HepG2 (cell line): ENCODE data around the gene PRRG3. TPM values are rescaled to one million over a fixed set of nuclear protein-coding genes. Genes with fewer than 3 reads are reported as not detected.

Source experiments
- ATAC-seq: fragments of 200-7000 bp; cut with Tn5 transposase; 3 replicates; pipeline ENCODE4 v1.9.1; 2020; ENCODE audit warnings: mild to moderate bottlenecking, moderate library complexity
- BruUV-seq: library from RNA; stranded (reverse); fragments of 400-500 nt; replicated peaks from 2 replicates; lab custom pipeline; 2021; lab: Mats Ljungman, UMichigan
- CTCF ChIA-PET: fragments of 300-600 bp; formaldehyde crosslinking; extraction: SDS; loops from one replicate; lab custom pipeline; 2021; ENCODE audit warnings: low total read pairs, inconsistent platforms, low intra/inter-chr PET ratio; lab: Yijun Ruan, JAX
- POLR2A ChIA-PET: fragments of 350-600 bp; sonication (Branson Sonifier 250); formaldehyde crosslinking; loops from one replicate; lab custom pipeline; 2020; ENCODE audit warnings: antibody characterized with exemption, inconsistent platforms; lab: Yijun Ruan, JAX
- DNase-seq: peaks from one replicate; pipeline ENCODE4 v3.0.0-alpha.2; 2015; ENCODE audit warnings: low spot score
- FAIRE-seq: peaks from 3 replicates; lab custom pipeline; 2011; peaks lifted over from hg19 to GRCh38; lab: Jason Lieb, UNC
- H2AFZ ChIP-seq: one replicate; pipeline ENCODE4 v1.6.1; 2011; ENCODE audit warnings: low read length, inconsistent platforms
- H3K27ac ChIP-seq: fragments of 300-600 bp; 3 replicates; pipeline ENCODE4 v1.8.0; 2011; ENCODE audit warnings: mixed run types, mild to moderate bottlenecking, mixed read lengths, low read length, inconsistent platforms; ENCODE audit not compliant: insufficient read depth; ENCODE audit errors: extremely low read length
- H3K27me3 ChIP-seq, 2 experiments: fragments of 200-600 bp in 1 of 2; 2 replicates in 1 of 2; 3 replicates in 1 of 2; pipeline versions ENCODE4 v1.6.0 to v1.8.0; 2011; ENCODE audit warnings: low read length in 2 of 2, mild to moderate bottlenecking in 2 of 2, moderate library complexity in 2 of 2, inconsistent platforms in 1 of 2; ENCODE audit not compliant: insufficient read depth in 2 of 2, control insufficient read depth in 1 of 2
- H3K36me3 ChIP-seq, 2 experiments: fragments of 200-600 bp in 1 of 2; replicated peaks in 1 of 2; 2 replicates in 1 of 2; 3 replicates in 1 of 2; pipeline versions ENCODE4 v1.5.1 to v1.8.0; 2011; ENCODE audit warnings: low read length in 2 of 2, inconsistent platforms in 1 of 2; ENCODE audit not compliant: insufficient read depth in 2 of 2, control insufficient read depth in 1 of 2
- H3K4me1 ChIP-seq: 2 replicates; pipeline ENCODE4 v1.5.1; 2012; ENCODE audit warnings: low read length, inconsistent platforms; ENCODE audit not compliant: insufficient read depth
- H3K4me2 ChIP-seq: 2 replicates; pipeline ENCODE4 v1.6.0; 2011; ENCODE audit warnings: low read depth, low read length, inconsistent platforms
- H3K4me3 ChIP-seq, 3 experiments: fragments of 200-600 bp in 1 of 3; sonication (generic), shearing (Covaris generic) in 1 of 3; replicated peaks in 1 of 3; 2 replicates each; pipeline ENCODE4 v1.5.1; 2011 to 2016; ENCODE audit warnings: low read length in 3 of 3, inconsistent platforms in 2 of 3, low read depth in 2 of 3, mild to moderate bottlenecking in 2 of 3, control low read depth in 1 of 3, mixed read lengths in 1 of 3; ENCODE audit not compliant: insufficient read depth in 1 of 3
- H3K79me2 ChIP-seq: one replicate; pipeline ENCODE4 v1.6.1; 2011; ENCODE audit warnings: low read length, inconsistent platforms; ENCODE audit not compliant: insufficient read depth
- H3K9ac ChIP-seq: 2 replicates; pipeline ENCODE4 v1.6.0; 2011; ENCODE audit warnings: mild to moderate bottlenecking, low read depth, low read length, inconsistent platforms; ENCODE audit not compliant: insufficient read depth
- H3K9me3 ChIP-seq: 2 replicates; pipeline ENCODE4 v1.5.1; 2012; ENCODE audit warnings: mild to moderate bottlenecking, low read length
- H4K20me1 ChIP-seq: 2 replicates; pipeline ENCODE4 v1.6.0; 2011; ENCODE audit warnings: inconsistent platforms, mild to moderate bottlenecking, low read length, moderate library complexity; ENCODE audit not compliant: insufficient read depth
- KDM2A ChIP-seq: sonication (generic); formaldehyde crosslinking; IDR thresholded peaks from 2 replicates; pipeline ENCODE4 v1.4.0; 2020; ENCODE audit warnings: low read depth, missing genetic modification reagents, borderline replicate concordance
- MAF1 ChIP-seq: sonication (generic); formaldehyde crosslinking; IDR thresholded peaks from 2 replicates; pipeline ENCODE4 v1.5.0; 2020; ENCODE audit warnings: missing genetic modification reagents, borderline replicate concordance
- MED13 ChIP-seq: sonication (generic); formaldehyde crosslinking; IDR thresholded peaks from 2 replicates; pipeline ENCODE4 v1.5.0; 2020; ENCODE audit warnings: missing genetic modification reagents
- NR1H2 ChIP-seq: sonication (generic); formaldehyde crosslinking; IDR thresholded peaks from 2 replicates; pipeline ENCODE4 v1.8.1; 2022; ENCODE audit warnings: low read depth, missing genetic modification reagents, borderline replicate concordance
- SMC3 ChIP-seq: IDR thresholded peaks from 2 replicates; pipeline ENCODE4 v1.6.1; 2011; ENCODE audit warnings: low read length, improper control_type of control experiment
- SP4 ChIP-seq: sonication (generic); formaldehyde crosslinking; IDR thresholded peaks from 2 replicates; pipeline ENCODE4 v1.8.1; 2023; ENCODE audit warnings: mild to moderate bottlenecking, missing genetic modification reagents
- SSRP1 ChIP-seq: IDR thresholded peaks from 2 replicates; pipeline ENCODE4 v1.6.1; 2016; ENCODE audit warnings: control low read depth
- ZNF263 ChIP-seq: sonication (generic); formaldehyde crosslinking; IDR thresholded peaks from 2 replicates; pipeline ENCODE4 v1.4.0; 2020; ENCODE audit warnings: missing genetic modification reagents
- ZNF367 ChIP-seq: sonication (generic); formaldehyde crosslinking; IDR thresholded peaks from 2 replicates; pipeline ENCODE4 v1.4.0; 2020; ENCODE audit warnings: missing genetic modification reagents, borderline replicate concordance
- ZNF589 ChIP-seq: sonication (generic); formaldehyde crosslinking; conservative IDR thresholded peaks from 2 replicates; pipeline ENCODE4 v1.8.0; 2022; ENCODE audit warnings: mild to moderate bottlenecking, moderate library complexity, missing genetic modification reagents
- ZSCAN29 ChIP-seq: sonication (generic); formaldehyde crosslinking; conservative IDR thresholded peaks from 2 replicates; pipeline ENCODE4 v1.4.0; 2020; ENCODE audit warnings: mild to moderate bottlenecking, missing genetic modification reagents
- WGBS: methylation state at CpG from one replicate; pipeline ENCODE4 v1.1.6; 2017; ENCODE audit warnings: low lambda C conversion rate; 5-methylcytosine and 5-hydroxymethylcytosine counted together
- in situ Hi-C: cut with HindIII; loops from 2 replicates; pipeline ENCODE4 v1.10.0; 2017; ENCODE audit warnings: low pct_unique_long_range_greater_than_20kb; ENCODE audit not compliant: extremely low pct_ligation_motif_present
- intact Hi-C: fragments of 100-400 bp; cut with micrococcal nuclease; formaldehyde crosslinking; loops from one replicate; pipeline ENCODE4 v1.10.0; 2022; ENCODE audit not compliant: unreplicated experiment
- polyA plus RNA-seq, 8 experiments: library from polyadenylated mRNA; depleted of rRNA in 3 of 8; stranded (reverse) in 7 of 8; unstranded in 1 of 8; fragments of >200 nt; fragmentation: Illumina TruSeq in 4 of 8; extraction: Trizol in 4 of 8; gene quantifications; 2 replicates each; pipeline versions ENCODE4 v1.2.1 to v1.2.3, GENCODE V29; 2011 to 2016; ENCODE audit warnings: low read depth in 4 of 8, missing spikeins in 1 of 8, mixed read lengths in 1 of 8; ENCODE audit not compliant: insufficient read depth in 1 of 8
- total RNA-seq, 5 experiments: library from RNA; depleted of rRNA; stranded (reverse); fragments of >200 nt; fragmentation: Illumina TruSeq; extraction: Trizol; gene quantifications; 2 replicates each; pipeline ENCODE4 v1.2.3, GENCODE V29; 2016; ENCODE audit warnings: low read depth in 1 of 5
- TF ChIP-seq, protein P1 (sequence below): sonication (generic); formaldehyde crosslinking; IDR thresholded peaks from 2 replicates; pipeline ENCODE4 v1.5.0; 2020; ENCODE audit warnings: mild to moderate bottlenecking, missing genetic modification reagents, moderate library complexity
- TF ChIP-seq, protein P2 (sequence below): sonication (generic); formaldehyde crosslinking; IDR thresholded peaks from 2 replicates; pipeline ENCODE4 v1.4.0; 2020; ENCODE audit warnings: missing genetic modification reagents, mild to moderate bottlenecking, borderline replicate concordance
- TF ChIP-seq, protein P3 (sequence below): sonication (generic); formaldehyde crosslinking; IDR thresholded peaks from 2 replicates; pipeline ENCODE4 v1.5.1; 2020; ENCODE audit warnings: mild to moderate bottlenecking, missing genetic modification reagents

Gene PRRG3
- total and polyA plus RNA-seq, 2 of the 13 experiments (the other 11 are each of a cell fraction or from before 2014, with no cell fraction given) = not detected

DNA sequence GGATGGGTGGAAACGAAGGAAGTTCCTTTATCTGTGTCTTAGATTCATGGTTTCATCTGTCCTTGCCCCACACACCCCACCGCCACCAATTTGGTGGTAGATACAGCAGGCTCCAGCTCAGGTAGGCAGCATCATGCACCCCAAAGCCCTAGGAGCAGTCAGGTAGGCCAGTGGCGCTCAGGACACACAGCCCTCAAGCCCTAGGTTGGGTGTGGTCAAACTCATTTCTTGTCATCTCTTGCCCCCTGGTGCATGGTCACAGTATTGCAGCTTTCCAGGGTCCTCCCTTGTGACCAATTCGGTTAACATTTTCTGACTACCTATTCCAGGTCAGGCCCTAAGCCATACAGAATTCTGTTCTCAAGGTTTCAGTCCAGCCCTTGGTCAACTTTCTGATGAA is 14.5 kb upstream of the PRRG3 start:
- Histone ChIP-seq H3K4me2 (no peak overlapping the region), H3K27ac (no peak overlapping the region), H3K79me2 (no peaks in the 10 kb centered on the region), H2AFZ (no peak overlapping the region), H3K4me3 (no peak overlapping the region), H3K27me3 (no peaks in the 10 kb centered on the region), H3K4me1 (no peaks in the 10 kb centered on the region), H3K9me3 (no peaks in the 10 kb centered on the region), H3K36me3 (no peaks in the 10 kb centered on the region), H4K20me1 (no peaks in the 10 kb centered on the region), H3K9ac (no peak overlapping the region)
- no TSS peak for BruUV-seq
- ATAC-seq (peak; percentile 87), DNase-seq (peak; percentile 45), FAIRE-seq (peak; percentile 97)
- POLR2A ChIA-PET = no interaction called here
- intact Hi-C loops (loop anchor here (1.0 kb wide), 1 partner anchor 175 kb away; no protein-coding TSS in a partner anchor), in situ Hi-C loops (loop anchor here (5.0 to 25.0 kb wide), 2 partner anchors 169 to 529 kb away; no protein-coding TSS in a partner anchor)
- CTCF ChIA-PET = interaction anchor here (0.7 to 2.0 kb wide), 2 partner anchors 175 to 529 kb away, joined by 5 to 24 read pairs; no protein-coding TSS in a partner anchor
- WGBS = no CpG with 5 or more reads among the region's 4 CpGs
- no peak for TF ChIP-seq KDM2A (CRISPR knock-in tag)
- TF ChIP-seq, protein P1, sequence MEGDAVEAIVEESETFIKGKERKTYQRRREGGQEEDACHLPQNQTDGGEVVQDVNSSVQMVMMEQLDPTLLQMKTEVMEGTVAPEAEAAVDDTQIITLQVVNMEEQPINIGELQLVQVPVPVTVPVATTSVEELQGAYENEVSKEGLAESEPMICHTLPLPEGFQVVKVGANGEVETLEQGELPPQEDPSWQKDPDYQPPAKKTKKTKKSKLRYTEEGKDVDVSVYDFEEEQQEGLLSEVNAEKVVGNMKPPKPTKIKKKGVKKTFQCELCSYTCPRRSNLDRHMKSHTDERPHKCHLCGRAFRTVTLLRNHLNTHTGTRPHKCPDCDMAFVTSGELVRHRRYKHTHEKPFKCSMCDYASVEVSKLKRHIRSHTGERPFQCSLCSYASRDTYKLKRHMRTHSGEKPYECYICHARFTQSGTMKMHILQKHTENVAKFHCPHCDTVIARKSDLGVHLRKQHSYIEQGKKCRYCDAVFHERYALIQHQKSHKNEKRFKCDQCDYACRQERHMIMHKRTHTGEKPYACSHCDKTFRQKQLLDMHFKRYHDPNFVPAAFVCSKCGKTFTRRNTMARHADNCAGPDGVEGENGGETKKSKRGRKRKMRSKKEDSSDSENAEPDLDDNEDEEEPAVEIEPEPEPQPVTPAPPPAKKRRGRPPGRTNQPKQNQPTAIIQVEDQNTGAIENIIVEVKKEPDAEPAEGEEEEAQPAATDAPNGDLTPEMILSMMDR (CRISPR knock-in tag) = peak; percentile 81
- TF ChIP-seq SSRP1 (CRISPR knock-in tag) = no peak
- TF ChIP-seq ZNF589 = no peak
- TF ChIP-seq SMC3 = peak; percentile 85
- TF ChIP-seq ZSCAN29 (CRISPR knock-in tag) = no peak
- no peak for TF ChIP-seq MAF1 (CRISPR knock-in tag)
- TF ChIP-seq NR1H2 = no peak
- TF ChIP-seq, protein P2, sequence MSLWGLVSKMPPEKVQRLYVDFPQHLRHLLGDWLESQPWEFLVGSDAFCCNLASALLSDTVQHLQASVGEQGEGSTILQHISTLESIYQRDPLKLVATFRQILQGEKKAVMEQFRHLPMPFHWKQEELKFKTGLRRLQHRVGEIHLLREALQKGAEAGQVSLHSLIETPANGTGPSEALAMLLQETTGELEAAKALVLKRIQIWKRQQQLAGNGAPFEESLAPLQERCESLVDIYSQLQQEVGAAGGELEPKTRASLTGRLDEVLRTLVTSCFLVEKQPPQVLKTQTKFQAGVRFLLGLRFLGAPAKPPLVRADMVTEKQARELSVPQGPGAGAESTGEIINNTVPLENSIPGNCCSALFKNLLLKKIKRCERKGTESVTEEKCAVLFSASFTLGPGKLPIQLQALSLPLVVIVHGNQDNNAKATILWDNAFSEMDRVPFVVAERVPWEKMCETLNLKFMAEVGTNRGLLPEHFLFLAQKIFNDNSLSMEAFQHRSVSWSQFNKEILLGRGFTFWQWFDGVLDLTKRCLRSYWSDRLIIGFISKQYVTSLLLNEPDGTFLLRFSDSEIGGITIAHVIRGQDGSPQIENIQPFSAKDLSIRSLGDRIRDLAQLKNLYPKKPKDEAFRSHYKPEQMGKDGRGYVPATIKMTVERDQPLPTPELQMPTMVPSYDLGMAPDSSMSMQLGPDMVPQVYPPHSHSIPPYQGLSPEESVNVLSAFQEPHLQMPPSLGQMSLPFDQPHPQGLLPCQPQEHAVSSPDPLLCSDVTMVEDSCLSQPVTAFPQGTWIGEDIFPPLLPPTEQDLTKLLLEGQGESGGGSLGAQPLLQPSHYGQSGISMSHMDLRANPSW (CRISPR knock-in tag) = no peak
- no peak for TF ChIP-seq ZNF263 (CRISPR knock-in tag)
- no peak for TF ChIP-seq MED13
- 0 out of 2 replicates have a peak, but pooled peaks have one; percentile 19 for TF ChIP-seq SP4 (CRISPR knock-in tag)
- TF ChIP-seq, protein P3, sequence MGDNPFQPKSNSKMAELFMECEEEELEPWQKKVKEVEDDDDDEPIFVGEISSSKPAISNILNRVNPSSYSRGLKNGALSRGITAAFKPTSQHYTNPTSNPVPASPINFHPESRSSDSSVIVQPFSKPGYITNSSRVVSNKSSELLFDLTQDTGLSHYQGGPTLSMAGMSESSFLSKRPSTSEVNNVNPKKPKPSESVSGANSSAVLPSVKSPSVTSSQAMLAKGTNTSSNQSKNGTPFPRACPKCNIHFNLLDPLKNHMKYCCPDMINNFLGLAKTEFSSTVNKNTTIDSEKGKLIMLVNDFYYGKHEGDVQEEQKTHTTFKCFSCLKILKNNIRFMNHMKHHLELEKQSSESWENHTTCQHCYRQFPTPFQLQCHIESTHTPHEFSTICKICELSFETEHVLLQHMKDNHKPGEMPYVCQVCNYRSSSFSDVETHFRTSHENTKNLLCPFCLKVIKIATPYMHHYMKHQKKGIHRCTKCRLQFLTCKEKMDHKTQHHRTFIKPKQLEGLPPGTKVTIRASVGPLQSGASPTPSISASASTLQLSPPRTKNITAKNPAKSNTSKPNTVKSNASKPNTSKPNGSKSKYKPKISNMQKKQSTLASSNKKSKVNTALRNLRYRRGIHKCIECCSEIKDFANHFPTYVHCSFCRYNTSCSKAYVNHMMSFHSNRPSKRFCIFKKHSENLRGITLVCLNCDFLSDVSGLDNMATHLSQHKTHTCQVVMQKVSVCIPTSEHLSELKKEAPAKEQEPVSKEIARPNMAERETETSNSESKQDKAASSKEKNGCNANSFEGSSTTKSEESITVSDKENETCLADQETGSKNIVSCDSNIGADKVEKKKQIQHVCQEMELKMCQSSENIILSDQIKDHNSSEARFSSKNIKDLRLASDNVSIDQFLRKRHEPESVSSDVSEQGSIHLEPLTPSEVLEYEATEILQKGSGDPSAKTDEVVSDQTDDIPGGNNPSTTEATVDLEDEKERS (CRISPR knock-in tag) = no peak
- no peak for TF ChIP-seq ZNF367 (CRISPR knock-in tag)
